Coronary artery (tissue), 2 donors: Measurements from ENCODE around the gene GTSE1.
"Not testable (repeated sequence)": the region's sequence is repeated elsewhere in the genome, so short reads cannot be mapped to it uniquely, and the experiment has no call there.

Experiments used
- DNase-seq: peaks from one replicate; pipeline ENCODE4 v3.0.0-alpha.2; 2017; ENCODE audit warnings: low spot score
- H3K27ac ChIP-seq, 2 donors: fragments of 200-600 bp; sonication (generic); one replicate each; pipeline ENCODE4 v1.5.1; 2016 to 2019
- H3K4me3 ChIP-seq: fragments of 200-600 bp; sonication (generic); 2 replicates; pipeline ENCODE4 v1.5.1; 2016; ENCODE audit warnings: mild to moderate bottlenecking, moderate library complexity
- TF ChIP-seq, protein P1 (sequence below): fragments of 200-600 bp; sonication (generic); IDR thresholded peaks from one replicate; pipeline ENCODE4 v1.5.1; 2019; ENCODE audit warnings: antibody characterized with exemption

GTSE1 gene

GRCh38 chr22:46312056-46312455 is 15.4 kb downstream of the GTSE1 start:
- DNase-seq, result no peak
- TF ChIP-seq, protein P1, sequence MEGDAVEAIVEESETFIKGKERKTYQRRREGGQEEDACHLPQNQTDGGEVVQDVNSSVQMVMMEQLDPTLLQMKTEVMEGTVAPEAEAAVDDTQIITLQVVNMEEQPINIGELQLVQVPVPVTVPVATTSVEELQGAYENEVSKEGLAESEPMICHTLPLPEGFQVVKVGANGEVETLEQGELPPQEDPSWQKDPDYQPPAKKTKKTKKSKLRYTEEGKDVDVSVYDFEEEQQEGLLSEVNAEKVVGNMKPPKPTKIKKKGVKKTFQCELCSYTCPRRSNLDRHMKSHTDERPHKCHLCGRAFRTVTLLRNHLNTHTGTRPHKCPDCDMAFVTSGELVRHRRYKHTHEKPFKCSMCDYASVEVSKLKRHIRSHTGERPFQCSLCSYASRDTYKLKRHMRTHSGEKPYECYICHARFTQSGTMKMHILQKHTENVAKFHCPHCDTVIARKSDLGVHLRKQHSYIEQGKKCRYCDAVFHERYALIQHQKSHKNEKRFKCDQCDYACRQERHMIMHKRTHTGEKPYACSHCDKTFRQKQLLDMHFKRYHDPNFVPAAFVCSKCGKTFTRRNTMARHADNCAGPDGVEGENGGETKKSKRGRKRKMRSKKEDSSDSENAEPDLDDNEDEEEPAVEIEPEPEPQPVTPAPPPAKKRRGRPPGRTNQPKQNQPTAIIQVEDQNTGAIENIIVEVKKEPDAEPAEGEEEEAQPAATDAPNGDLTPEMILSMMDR, result no peak
- Histone ChIP-seq H3K4me3 (no peak overlapping the region), H3K27ac (no peak overlapping the region)

GRCh38 chr22:46312848-46313247 is 16.2 kb downstream of the GTSE1 start:
- H3K4me3 ChIP-seq, H3K27ac ChIP-seq, DNase-seq: not testable (repeated sequence)

- H3K27ac ChIP-seq, result no peak overlapping the region
- H3K4me3 ChIP-seq, result no peak overlapping the region
- DNase-seq, result no peak
- TF ChIP-seq, protein P1, result no peak
These were observed 19.3 kb downstream of the GTSE1 start for GRCh38 chr22:46315976-46316375.

DNA sequence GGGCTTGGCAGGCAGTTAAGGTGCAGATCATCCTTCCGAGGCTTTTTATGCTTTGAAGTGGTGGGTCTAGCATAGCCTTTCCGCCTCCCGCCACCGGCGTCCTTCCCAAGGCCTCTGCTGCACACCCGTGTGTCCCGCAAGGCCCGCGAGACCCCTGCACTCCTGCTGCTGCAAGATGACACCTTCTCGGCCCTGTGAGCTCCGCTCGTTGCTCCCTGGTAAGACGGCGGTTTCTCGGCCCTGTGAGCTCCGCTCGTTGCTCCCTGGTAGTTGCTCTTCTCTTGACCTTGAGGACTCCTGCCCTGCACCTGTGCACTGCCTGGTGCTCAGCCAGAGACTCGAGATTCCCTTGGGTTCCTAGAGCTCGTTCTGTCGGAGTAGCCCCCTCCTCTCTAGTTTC is 21.0 kb downstream of the GTSE1 start:
- DNase-seq, result no peak
- H3K27ac ChIP-seq, result no peak overlapping the region
- TF ChIP-seq, protein P1, result no peak
- no peak overlapping the region for H3K4me3 ChIP-seq

- DNase-seq, result no peak
- no peak overlapping the region for H3K4me3 ChIP-seq
- TF ChIP-seq, protein P1, result no peak
- no peak overlapping the region for H3K27ac ChIP-seq
These were observed 21.9 kb downstream of the GTSE1 start for GRCh38 chr22:46318576-46318975.

- H3K4me3 ChIP-seq, result no peak overlapping the region
- no peak overlapping the region for H3K27ac ChIP-seq
- no peak for DNase-seq
- TF ChIP-seq, protein P1, result no peak
These were observed 22.6 kb downstream of the GTSE1 start for GRCh38 chr22:46319319-46319718.

DNA sequence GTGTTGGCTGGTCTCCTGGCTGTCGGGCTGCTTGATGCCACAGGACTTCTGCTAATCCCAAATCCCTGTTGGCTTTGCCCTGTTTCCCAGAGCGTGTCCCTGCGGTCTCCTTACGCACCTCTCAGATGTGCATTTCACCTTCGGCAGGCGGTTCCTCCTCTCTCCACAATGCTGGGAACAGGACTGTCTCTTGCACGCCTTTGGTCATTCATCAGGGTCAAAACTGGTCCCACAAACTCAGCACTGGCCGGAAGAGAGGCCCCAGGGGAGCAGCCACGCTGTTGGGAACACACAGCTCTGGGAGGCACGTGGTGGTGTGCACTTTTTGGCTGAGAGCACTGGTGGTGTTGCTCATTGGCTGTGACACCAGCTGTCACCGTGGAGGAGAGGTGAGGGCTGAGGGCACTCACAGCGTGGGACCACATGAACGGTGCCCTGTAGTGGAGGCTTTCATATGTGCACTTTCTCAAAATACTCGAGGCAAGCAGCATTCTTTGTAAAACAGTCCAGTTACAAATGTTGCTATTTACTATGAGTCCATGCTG is 23.6 kb downstream of the GTSE1 start:
- H3K4me3 ChIP-seq, result no peak overlapping the region
- no peak overlapping the region for H3K27ac ChIP-seq
- DNase-seq, result no peak
- TF ChIP-seq, protein P1, result no peak
